T-helper 1 cell (primary cell): Measurements from ENCODE around the gene BMAL1.
"Not testable (repeated sequence)": the region's sequence is repeated elsewhere in the genome, so short reads cannot be mapped to it uniquely, and the experiment has no call there.

Source experiments
- DNase-seq, 5 donors: peaks; one replicate each; pipeline ENCODE4 v3.0.0-alpha.2; 2012 to 2020

BMAL1 gene

GRCh38 chr11:13382751-13383150 lies 105.2 kb downstream of the BMAL1 start:
- DNase-seq: no peak

GRCh38 chr11:13384908-13385640 lies 107.5 kb downstream of the BMAL1 start:
- DNase-seq: peak in 1 of 5 donors; percentile 17

DNA sequence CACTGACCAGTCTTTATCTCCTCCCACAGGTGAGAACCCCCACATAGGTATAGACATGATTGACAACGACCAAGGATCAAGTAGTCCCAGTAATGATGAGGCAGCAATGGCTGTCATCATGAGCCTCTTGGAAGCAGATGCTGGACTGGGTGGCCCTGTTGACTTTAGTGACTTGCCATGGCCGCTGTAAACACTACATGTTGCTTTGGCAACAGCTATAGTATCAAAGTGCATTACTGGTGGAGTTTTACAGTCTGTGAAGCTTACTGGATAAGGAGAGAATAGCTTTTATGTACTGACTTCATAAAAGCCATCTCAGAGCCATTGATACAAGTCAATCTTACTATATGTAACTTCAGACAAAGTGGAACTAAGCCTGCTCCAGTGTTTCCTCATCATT lies 109.0 kb downstream of the BMAL1 start:
- DNase-seq: no peak

DNA sequence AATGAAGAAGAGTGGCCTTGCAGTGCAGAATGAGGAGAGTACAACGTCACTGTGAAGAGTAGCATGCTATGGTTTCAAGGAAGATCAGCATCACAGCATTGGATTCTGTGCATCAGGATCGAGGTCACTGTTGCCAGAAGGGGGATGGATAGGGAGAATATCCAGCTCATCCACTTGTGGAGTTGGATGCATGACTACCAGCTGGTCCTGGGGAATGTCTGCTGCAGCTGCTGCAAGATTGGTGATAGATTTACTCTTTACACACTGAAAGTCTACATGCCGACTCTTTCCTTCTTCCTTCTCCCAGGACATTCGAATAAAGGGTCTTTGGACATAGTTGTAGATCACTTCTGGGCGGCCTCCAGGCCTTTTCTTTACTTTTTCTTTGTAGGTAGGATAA lies 111.2 kb downstream of the BMAL1 start:
- no peak for DNase-seq

- DNase-seq: no peak
Measured at GRCh38 chr11:13391217-13391616, 113.6 kb downstream of the BMAL1 start.

- not testable (repeated sequence) for DNase-seq
Measured at GRCh38 chr11:13398335-13398734, 120.7 kb downstream of the BMAL1 start.

- DNase-seq: no peak
Measured at GRCh38 chr11:13405220-13405619, 127.6 kb downstream of the BMAL1 start.

DNA sequence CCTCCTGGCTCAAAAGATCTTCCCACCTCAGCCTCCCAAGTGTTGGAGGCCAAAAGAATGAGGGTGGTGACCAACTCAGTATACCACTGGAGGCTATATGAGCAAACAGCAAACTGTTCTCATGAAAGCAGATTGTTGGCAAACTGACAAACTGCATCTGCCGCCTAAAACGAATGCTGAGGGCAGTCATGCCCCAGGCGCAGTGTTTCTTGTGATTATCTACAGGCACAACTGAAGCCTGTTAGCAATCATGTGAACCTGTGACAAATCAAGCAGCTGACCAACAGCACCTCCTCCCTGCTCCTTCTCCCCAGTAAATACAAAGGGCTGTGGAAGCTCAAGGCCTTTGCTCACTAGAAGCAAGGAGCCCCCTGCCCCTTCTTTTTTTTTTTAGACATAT lies 137.6 kb downstream of the BMAL1 start:
- DNase-seq: no peak

GRCh38 chr11:13421561-13421960 lies 144.0 kb downstream of the BMAL1 start:
- DNase-seq: no peak

- DNase-seq: no peak
Measured at GRCh38 chr11:13423372-13423771, 145.8 kb downstream of the BMAL1 start.

DNA sequence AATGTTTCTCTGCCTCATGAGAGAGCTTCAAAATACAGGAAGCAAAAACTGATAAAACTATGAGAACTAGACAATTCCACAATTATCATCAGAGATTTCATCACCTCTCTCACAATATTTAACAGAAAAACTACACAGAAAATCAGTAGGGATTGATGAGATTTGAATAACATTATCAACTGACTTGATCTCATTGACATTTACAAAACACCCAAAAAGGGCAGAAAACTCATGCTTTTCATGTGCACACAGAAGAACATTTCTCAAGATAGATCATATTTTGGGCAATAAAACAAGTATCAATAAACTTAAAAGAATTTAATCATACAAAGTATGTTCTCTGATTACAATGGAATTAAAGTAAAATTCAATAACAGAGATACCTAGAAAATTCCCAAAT lies 149.8 kb downstream of the BMAL1 start:
- DNase-seq: no peak

DNA sequence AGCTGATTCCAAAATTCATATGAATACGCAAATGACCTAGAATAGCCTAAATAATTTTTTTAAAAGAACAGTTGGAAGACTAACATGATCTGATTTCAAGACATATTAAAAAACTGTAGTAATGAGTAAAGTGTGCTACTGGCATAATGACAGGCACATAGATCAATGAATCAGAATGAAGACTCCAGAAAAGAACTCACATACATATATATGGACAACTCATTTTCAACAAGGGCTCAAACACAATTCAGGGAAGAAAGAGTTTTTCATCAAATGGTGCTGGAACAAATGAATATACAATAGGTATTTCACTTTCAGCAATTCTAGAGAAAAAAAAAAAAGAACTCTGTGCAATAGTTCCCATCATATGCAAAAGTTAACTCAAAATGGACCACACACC lies 151.7 kb downstream of the BMAL1 start:
- no peak for DNase-seq

GRCh38 chr11:13429836-13430235 lies 152.2 kb downstream of the BMAL1 start:
- no peak for DNase-seq

- no peak for DNase-seq
Measured at GRCh38 chr11:13433437-13433836, 155.8 kb downstream of the BMAL1 start.

DNA sequence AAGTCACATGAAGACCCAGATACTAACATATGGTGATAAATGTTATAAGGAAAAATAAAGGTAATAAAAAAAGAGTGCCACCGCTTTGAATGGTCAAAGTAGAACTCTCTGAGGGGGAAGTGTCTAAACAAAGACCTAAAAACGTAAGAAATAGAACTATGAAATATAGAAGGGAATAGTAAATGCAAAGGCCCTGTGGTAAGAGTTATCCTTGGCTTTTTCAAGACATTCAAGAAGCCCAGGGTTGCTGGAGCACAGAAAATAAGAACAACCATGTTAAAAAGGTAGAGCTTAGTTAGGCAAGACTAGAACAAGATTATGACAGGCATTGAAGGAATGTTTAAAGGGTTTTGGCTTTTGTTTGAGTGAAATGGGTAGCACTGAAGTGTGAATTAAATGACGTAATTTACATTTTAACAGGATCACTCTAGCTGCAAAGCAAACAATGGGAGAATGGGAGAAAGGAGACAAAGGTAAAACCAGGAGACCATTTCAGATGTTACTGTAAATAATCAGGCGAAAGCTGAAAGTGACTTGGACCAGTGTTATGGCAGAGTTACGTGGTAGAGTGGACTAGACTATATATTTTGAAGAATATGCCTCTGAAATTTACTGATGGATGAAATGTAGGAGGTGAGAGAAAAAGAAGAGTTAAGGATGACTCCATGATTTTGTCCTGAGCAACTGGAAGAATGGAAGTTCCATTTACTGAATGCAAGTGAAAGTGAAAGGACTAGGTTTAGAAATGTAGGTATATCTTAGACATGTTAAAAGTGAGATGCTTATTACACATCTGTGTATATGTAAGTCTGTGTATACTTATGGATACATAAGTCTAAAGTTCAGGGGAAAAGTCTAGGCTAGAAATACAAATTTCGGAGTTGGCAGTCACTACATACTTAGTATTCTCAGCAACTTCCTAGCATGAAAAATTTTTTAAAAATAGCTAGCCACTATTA lies 156.9 kb downstream of the BMAL1 start:
- no peak for DNase-seq

- DNase-seq: not testable (repeated sequence)
Measured at GRCh38 chr11:13436836-13437235, 159.2 kb downstream of the BMAL1 start.
